ENCODE data around the gene OR9I1. TPM values are rescaled to one million over a fixed set of nuclear protein-coding genes. Genes with fewer than 3 reads are reported as not detected.

OR9I1 gene
- total RNA-seq, 4 donors from 2014 or later = not detected

GRCh38 chr11:58135171-58135570, 9.8 kb upstream of the OR9I1 start:
- Histone ChIP-seq H3K4me3 (no peak overlapping the region), H3K27me3 (no peaks in the 10 kb centered on the region), H3K36me3 (no peaks in the 10 kb centered on the region), H3K4me1 (no peaks in the 10 kb centered on the region), H3K9me3 (no peaks in the 10 kb centered on the region), H3K27ac (no peak overlapping the region)
- TF ChIP-seq POLR2A (IDR thresholded peaks at IDR 0.05) = no peak
- no peak for TF ChIP-seq CTCF (IDR thresholded peaks at IDR 0.05)
- no peak for DNase-seq

GRCh38 chr11:58134151-58134550, 8.8 kb upstream of the OR9I1 start:
- no peak for DNase-seq

GRCh38 chr11:58133309-58134076, 8.2 kb upstream of the OR9I1 start:
- DNase-seq = no peak
- Histone ChIP-seq H3K4me3 (no peak overlapping the region), H3K4me1 (no peaks in the 10 kb centered on the region), H3K27ac (peak overlapping the region in 1 of 4 donors; percentile 55), H3K27me3 (no peaks in the 10 kb centered on the region), H3K9me3 (no peaks in the 10 kb centered on the region), H3K36me3 (no peaks in the 10 kb centered on the region)
- TF ChIP-seq CTCF (IDR thresholded peaks at IDR 0.05) = peak in 2 of 6 experiments; percentile 21 to 39
- TF ChIP-seq POLR2A (IDR thresholded peaks at IDR 0.05) = no peak

More at GRCh38 chr11:58134151-58134550, 8.8 kb upstream of the OR9I1 start:
- H3K9me3 ChIP-seq = no peaks in the 10 kb centered on the region
- H3K4me1 ChIP-seq = no peaks in the 10 kb centered on the region
- H3K36me3 ChIP-seq = no peaks in the 10 kb centered on the region
- H3K4me3 ChIP-seq = no peak overlapping the region
- no peaks in the 10 kb centered on the region for H3K27me3 ChIP-seq
- H3K27ac ChIP-seq = peak overlapping the region in 1 of 4 donors; percentile 55
- TF ChIP-seq POLR2A (IDR thresholded peaks at IDR 0.05) = no peak
- no peak for TF ChIP-seq CTCF (IDR thresholded peaks at IDR 0.05)

GRCh38 chr11:58127350-58127749, 2.0 kb upstream of the OR9I1 start:
- H3K9me3 ChIP-seq = no peaks in the 10 kb centered on the region
- no peaks in the 10 kb centered on the region for H3K27me3 ChIP-seq
- no peak overlapping the region for H3K4me3 ChIP-seq
- no peak overlapping the region for H3K27ac ChIP-seq
- DNase-seq = no peak
- no peaks in the 10 kb centered on the region for H3K36me3 ChIP-seq
- H3K4me1 ChIP-seq = no peaks in the 10 kb centered on the region
- TF ChIP-seq POLR2A (IDR thresholded peaks at IDR 0.05) = no peak
- no peak for TF ChIP-seq CTCF (IDR thresholded peaks at IDR 0.05)

GRCh38 chr11:58121096-58121495, 4.2 kb downstream of the OR9I1 start:
- no peak for DNase-seq

More at GRCh38 chr11:58121096-58121495, 4.2 kb downstream of the OR9I1 start:
- no peak for TF ChIP-seq POLR2A (IDR thresholded peaks at IDR 0.05)
- TF ChIP-seq CTCF (IDR thresholded peaks at IDR 0.05) = no peak
- Histone ChIP-seq H3K36me3 (no peaks in the 10 kb centered on the region), H3K27me3 (no peaks in the 10 kb centered on the region), H3K4me3 (no peak overlapping the region), H3K4me1 (no peaks in the 10 kb centered on the region), H3K9me3 (no peaks in the 10 kb centered on the region), H3K27ac (no peak overlapping the region)

All from Peyer's patch (tissue), 4 donors.